PFSK-1 (cell line): Measurements from ENCODE around the gene FLT3.

ENCODE experiments used
- FOXP2 ChIP-seq: optimal IDR thresholded peaks from 2 replicates; pipeline ENCODE3; 2011; ENCODE audit warnings: borderline replicate concordance, control low read depth, inconsistent platforms; ENCODE audit not compliant: insufficient read depth; ENCODE audit errors: extremely low read length, extremely low read depth
- POLR2AphosphoS5 ChIP-seq: IDR thresholded peaks from 2 replicates; pipeline ENCODE4 v1.6.1; 2012; ENCODE audit warnings: low read depth, mild to moderate bottlenecking, control low read depth, low read length, moderate library complexity
- SIN3A ChIP-seq: IDR thresholded peaks from 2 replicates; pipeline ENCODE4 v1.6.1; 2012; ENCODE audit warnings: mild to moderate bottlenecking, low read length, moderate library complexity, borderline replicate concordance; ENCODE audit not compliant: insufficient read depth
- TAF1 ChIP-seq: IDR thresholded peaks from 2 replicates; pipeline ENCODE4 v1.6.1; 2012; ENCODE audit warnings: low read length, control low read depth, borderline replicate concordance; ENCODE audit not compliant: insufficient read depth
- TF ChIP-seq, protein P1 (sequence below), 2 experiments: IDR thresholded peaks; 2 replicates each; pipeline versions ENCODE4 v1.6.1 to v1.8.0; 2011 to 2012; ENCODE audit warnings: low read depth in 2 of 2, low read length in 2 of 2, control low read depth in 1 of 2, inconsistent platforms in 1 of 2, mild to moderate bottlenecking in 1 of 2, moderate library complexity in 1 of 2; ENCODE audit not compliant: insufficient read depth in 1 of 2

The FLT3 gene

DNA sequence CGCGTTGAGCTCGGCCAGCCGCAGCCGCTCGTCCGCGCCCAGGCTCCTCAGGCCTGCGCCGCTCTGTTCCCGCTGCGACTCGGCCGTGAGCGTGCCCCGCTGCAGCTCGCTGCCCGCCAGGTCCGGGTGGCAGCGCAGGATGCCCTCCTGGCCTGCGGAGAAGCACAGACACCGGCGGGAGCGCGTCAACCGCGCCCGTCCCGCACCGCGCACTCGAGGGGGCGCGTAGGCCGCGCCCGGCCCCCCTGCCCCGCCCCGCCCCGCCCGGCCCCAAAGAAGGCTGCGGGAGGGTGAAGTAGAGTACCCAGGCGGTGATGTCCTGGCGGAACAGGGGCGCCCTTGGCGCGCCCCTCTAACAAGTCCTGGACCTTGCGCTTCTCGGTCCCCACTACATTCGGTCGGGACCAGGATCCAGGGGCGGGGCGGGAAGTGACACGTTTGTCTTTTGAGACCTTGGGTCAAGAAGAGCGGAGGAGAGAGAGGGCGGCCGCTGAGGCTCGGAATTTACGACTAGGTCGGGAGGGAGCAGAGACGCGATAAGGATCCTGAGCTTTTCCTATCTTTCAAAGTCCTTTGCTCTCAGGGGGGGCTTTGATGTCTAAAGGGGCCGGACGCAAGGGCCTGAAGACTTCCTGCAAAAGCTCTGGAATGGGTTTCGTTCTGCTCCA is 121.9 kb downstream of the FLT3 start:
- TF ChIP-seq, protein P1, sequence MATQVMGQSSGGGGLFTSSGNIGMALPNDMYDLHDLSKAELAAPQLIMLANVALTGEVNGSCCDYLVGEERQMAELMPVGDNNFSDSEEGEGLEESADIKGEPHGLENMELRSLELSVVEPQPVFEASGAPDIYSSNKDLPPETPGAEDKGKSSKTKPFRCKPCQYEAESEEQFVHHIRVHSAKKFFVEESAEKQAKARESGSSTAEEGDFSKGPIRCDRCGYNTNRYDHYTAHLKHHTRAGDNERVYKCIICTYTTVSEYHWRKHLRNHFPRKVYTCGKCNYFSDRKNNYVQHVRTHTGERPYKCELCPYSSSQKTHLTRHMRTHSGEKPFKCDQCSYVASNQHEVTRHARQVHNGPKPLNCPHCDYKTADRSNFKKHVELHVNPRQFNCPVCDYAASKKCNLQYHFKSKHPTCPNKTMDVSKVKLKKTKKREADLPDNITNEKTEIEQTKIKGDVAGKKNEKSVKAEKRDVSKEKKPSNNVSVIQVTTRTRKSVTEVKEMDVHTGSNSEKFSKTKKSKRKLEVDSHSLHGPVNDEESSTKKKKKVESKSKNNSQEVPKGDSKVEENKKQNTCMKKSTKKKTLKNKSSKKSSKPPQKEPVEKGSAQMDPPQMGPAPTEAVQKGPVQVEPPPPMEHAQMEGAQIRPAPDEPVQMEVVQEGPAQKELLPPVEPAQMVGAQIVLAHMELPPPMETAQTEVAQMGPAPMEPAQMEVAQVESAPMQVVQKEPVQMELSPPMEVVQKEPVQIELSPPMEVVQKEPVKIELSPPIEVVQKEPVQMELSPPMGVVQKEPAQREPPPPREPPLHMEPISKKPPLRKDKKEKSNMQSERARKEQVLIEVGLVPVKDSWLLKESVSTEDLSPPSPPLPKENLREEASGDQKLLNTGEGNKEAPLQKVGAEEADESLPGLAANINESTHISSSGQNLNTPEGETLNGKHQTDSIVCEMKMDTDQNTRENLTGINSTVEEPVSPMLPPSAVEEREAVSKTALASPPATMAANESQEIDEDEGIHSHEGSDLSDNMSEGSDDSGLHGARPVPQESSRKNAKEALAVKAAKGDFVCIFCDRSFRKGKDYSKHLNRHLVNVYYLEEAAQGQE (IDR thresholded peaks at IDR 0.05; ENCODE audit: insufficient read depth in 1 of 2, low read depth in 2 of 2, low read length in 2 of 2): no peak
- TF ChIP-seq SIN3A: no peak
- no peak for TF ChIP-seq POLR2AphosphoS5
- no peak for TF ChIP-seq FOXP2
- TF ChIP-seq TAF1: no peak

DNA sequence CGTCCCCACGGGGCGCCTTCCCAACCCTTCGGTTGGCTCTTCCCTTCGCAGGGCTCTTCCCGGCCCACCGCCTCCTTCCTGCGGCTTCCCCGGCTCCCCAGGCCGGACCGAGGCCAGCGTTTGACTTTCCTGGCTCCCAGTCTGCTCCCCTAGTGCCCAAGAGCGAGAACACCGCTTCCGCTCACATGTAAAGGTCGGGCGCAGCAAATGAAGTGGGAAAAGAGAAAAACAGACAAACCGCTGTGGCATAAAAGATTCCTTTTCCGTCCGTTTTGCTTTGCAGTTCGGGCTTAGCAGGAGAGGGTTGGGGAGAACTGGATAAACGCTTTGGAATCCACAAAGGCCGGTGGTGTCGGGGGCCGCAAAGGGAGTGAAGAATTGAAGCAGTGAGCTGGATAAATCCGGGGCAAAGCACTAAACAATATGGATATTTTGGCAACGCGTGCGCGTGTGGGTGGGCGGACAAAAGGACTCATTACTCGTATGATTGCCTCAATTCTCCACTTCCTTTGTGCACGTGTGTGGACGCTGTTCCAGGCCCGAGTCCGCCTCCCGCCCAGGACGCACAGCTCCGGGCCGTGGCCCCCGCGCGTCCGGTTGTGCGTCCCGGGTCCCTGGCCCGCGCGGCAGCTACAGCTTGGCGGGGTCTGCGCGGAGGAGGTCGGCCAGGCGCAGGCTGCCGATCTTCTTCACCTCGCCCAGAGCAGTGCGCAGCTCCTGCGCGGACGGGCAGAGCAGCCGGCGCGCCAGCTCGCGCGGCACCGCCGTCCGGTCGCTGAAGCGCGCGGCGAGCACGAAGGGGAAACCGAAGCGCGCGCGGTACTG is 122.7 kb downstream of the FLT3 start:
- TF ChIP-seq FOXP2 (no peak), TAF1 (no peak), SIN3A (no peak), POLR2AphosphoS5 (no peak)
- TF ChIP-seq, protein P1 (IDR thresholded peaks at IDR 0.05; ENCODE audit: insufficient read depth in 1 of 2, low read depth in 2 of 2, low read length in 2 of 2): no peak

DNA sequence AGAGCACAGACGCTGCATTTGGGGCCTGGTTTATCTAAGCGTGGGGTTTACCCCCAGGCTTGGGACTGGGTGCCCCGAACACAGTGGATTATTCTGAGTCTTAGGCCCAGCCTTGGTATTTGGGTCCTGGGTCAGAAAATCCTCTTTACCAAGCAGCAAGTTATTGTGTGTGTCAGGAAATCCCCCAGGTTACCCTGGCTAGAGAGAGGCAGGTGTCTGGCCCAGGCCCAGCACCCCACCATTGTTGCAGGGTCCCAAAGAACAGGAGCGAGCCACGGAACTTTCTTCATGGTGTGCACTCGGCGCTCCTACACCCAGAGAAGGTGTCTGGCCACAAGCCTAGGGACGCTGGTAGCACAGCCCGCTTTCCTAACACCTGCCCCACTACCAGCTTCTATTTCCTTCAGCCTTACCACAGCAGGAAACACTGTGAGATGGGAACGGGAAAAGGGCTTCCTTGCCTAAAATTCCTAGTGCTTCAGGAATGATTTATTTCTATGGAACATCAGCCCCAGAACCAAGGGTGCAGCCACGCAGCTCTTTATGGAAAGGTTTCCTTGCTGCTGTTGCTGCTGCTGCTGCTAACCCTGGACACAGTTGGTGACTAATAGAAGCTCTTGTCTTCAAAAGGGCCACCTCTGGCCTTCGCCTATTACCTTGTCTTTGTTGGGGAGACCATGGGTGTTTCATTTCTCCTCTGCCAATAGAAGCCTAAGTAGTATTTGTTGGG is 123.8 kb downstream of the FLT3 start:
- TF ChIP-seq FOXP2 (no peak), SIN3A (no peak), TAF1 (no peak), POLR2AphosphoS5 (no peak)
- TF ChIP-seq, protein P1 (IDR thresholded peaks at IDR 0.05; ENCODE audit: insufficient read depth in 1 of 2, low read depth in 2 of 2, low read length in 2 of 2): no peak

DNA sequence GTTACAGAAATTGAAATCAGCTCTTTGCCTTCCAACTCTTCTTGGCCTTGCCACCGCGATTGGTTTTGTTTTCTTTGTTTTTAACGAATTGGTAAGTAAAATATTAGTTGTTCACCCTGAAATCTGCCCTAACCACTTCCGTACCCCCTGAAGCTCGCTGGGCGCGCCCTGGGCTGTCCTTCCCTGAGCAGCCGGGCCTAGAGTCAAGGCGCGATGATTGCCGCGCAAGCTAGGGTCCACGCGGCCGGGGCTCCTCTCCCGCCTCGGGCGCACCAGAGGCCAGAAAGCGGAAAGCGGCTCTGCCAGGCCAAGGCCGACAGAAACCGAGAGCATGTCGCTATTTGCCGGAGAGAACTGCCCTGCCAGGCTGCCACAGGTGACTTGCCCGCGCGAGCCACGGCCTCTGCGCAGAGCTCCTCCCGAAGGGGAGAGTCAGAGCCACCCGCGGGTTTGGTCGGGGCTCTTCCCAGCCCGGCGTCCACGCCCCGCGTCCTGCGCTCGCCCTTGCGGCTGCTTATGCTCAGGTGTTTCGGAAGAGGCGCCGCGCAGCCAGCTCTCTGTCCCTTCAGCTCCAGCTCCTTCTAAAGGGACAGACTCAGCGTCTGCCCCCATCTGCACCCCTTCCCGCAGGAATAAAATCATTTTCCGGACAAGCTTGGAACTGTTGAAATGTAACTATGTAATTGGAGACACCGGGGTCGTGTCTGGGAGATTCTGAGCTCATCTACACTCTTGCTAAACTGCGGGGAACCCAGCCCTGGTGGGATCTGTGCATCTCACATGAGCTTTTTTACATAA is 124.6 kb downstream of the FLT3 start:
- TF ChIP-seq, protein P1 (IDR thresholded peaks at IDR 0.05; ENCODE audit: insufficient read depth in 1 of 2, low read depth in 2 of 2, low read length in 2 of 2): no peak
- TF ChIP-seq TAF1: no peak
- TF ChIP-seq SIN3A: no peak
- TF ChIP-seq POLR2AphosphoS5: no peak
- no peak for TF ChIP-seq FOXP2
